Measurements from ENCODE around the gene RSPH4A.
"Not testable (repeated sequence)": the region's sequence is repeated elsewhere in the genome, so short reads cannot be mapped to it uniquely, and the experiment has no call there.

Gene RSPH4A

DNA sequence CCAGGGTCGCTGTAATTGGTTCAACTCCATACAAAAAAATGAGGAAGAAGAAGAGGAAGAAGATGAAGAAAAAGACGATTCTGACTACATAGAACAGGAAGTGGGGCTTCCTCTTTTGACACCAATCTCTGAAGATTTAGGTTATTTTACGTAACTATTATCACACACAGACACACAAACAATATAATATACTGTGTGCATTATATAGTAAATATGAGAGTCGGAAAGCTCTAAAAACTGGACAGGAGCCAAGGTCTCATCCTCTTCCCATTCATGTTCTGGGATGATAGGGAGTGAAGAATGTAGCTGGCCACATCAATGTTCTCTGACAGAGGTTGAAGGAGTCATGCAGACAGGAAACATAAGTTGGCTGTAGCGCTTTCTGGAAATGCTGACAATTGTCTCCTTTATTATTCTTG is 13.3 kb downstream of the RSPH4A start:
- no peak for DNase-seq

- no peak for DNase-seq
Measured at GRCh38 chr6:116631379-116631990, 15.2 kb downstream of the RSPH4A start.

DNA sequence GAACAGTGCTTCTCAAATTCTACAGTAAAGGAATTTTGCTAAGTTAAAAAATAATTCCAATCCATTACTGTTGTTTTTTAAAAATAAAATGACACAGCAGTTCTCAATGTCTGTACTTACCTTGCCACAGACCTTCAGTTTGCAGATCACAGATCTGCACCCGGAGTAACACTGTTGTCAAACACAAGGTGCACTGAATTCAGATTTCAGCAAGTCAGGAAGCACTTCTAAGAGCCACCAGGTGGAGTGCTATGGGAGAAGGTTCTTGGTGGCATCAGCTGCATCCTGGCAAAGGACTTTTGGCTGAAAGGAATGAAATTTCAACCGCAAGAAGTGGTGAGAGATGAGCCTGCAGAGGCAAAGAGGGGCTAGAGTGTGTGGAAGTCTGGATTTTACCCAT is 17.4 kb downstream of the RSPH4A start:
- DNase-seq = no peak

GRCh38 chr6:116648156-116648555 is 31.9 kb downstream of the RSPH4A start:
- no peak for DNase-seq

DNA sequence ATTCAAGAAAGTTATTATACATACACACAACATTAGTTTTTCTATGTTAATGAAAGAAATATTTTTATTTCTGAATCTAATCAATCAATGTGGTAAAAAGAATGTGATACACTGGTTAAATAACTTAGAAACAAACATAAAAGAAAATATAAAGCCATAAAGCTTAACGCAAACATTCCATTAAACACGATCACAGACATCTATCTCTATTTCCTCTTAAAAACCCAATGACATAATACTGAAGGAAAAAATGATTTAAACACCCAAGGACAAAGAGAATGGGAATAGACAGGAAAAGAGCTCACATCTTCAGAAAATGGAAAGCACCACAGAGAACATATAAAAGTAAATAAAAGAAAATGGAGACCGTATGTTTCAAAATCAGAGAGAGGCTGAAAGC is 32.9 kb downstream of the RSPH4A start:
- no peak for DNase-seq

DNA sequence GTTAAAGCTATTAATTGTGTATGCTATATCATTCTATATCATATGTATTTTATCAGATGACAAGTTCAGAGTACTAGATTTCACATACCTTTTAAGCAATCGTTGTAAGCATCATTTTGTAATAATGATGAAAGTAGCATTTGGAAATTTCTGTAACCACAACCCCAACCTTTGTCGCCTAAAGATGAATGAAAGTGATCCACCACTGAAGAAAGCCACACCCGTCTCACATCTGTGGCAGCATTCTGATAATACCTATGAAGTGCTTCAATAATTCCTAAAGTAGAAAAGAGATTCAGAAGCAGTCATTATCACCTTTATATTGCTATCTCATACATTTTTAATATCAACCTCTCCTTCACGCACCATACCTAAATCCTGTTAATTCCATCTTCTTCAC is 35.6 kb downstream of the RSPH4A start:
- no peak for DNase-seq

- DNase-seq = no peak
Measured at GRCh38 chr6:116661594-116661993, 45.3 kb downstream of the RSPH4A start.

DNA sequence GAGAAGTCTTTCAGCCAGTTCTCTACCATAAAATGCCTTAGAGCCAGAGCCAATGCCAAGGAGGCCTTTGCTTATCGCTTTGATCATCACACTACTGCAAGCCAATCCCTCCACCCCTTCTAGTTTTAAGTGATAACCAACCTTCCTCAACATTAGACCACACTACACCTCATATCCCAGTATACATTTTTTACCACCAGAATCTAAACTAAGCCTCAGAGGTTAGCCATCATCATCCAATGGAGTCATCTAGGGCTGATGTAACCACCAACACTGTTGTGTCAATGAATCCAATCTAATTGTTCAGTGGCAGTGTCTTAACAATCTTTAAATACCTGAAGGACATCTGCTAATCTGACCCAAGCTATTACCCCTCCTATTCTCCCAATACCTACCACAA is 45.9 kb downstream of the RSPH4A start:
- no peak for DNase-seq

DNA sequence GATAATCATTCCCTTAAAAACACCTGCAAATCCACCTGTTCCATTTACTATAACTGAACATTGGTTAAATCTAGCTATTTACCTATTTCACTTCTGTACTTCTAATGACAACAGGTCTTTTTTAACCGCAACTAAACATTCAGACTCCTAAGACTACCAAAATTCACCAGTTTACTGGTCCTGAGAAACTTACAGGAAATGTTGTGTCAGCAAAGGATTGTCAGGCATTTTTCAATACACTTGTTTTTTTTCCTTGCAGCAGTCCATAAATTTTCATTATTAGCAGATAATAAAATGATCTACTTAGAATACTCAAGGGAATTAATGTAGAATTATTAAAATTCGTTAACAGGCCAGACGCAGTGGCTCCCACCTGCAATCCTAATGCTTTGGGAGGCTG is 47.0 kb downstream of the RSPH4A start:
- DNase-seq = no peak

- DNase-seq = not testable (repeated sequence)
Measured at GRCh38 chr6:116664169-116664568, 47.9 kb downstream of the RSPH4A start.

DNA sequence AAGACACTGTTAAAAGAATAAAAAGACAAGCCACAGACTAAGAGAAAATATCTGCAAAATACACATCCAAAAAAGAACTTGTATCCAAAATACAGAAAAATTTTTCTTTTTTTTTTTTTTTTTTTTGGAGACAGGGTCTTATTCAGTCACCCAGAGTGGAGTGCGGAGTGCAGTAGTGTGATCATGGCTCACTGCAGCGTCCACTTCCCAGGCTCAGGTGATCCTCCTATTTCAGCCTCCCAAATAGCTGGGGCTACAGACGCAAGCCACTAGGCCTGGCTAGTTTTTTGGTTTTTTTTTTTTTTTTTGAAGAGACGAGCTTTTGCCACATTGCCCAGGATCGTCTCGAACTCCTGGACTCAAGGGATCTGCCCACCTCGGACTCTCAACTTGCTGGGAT is 49.2 kb downstream of the RSPH4A start:
- DNase-seq = no peak

DNA sequence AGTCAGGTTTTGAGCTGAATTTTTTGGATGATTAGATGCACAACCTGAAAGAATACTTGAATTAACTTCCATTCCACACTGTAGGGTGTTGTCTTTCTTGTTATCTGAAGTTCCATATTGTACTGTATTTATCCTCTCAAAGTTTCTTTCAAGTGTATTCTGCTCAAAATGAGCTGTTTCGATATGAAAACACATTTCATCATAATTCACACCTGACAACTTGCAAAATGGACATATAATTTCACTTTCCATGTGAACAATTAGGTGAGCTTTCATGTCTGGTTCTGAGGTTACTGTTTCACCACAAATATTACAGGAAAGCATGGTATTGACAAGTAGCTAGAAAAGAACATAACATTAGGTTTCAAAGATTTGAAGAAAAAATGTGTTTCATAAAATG is 50.6 kb downstream of the RSPH4A start:
- DNase-seq = peak in 1 of 2 donors; percentile 26

DNA sequence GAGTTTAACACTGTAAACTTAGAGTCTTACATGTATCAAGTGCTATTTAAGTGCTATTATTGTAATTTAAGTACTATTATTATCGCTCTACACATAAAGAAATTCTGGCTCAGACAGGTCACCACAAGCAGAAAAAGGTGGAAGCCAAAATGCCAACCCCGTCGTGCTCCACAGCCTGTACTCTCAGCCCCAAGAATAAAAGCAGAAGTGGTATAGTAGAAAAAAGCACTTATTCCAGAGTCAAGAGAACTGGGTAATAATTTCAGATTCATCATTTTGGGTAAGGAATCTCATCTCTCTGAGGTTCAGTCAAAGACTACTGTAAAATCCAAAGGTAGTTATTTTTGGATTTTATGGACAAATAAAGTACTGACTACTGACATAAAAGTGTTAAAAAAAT is 51.3 kb downstream of the RSPH4A start:
- peak in 1 of 2 donors; percentile 18 for DNase-seq

- no peak for DNase-seq
Measured at GRCh38 chr6:116672306-116672705, 56.0 kb downstream of the RSPH4A start.

DNA sequence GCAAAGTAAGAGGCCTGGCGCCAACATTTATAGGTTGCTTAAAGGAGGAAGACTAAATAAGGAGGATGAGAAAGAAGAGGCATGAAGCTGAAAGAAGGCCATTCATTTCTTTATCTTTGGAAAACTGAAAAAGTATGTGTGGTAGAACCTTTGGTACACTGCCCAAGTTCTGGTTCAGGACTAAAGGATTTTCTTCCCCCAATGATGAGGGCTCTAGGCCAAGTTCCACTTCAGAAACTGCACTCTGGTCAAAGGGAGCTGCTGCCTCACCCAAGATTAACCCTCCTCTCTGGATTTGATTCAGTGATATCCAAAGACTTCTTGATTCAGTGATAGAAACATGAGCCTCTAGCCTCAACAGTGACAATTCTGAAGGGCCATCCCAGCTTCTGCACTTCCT is 59.7 kb downstream of the RSPH4A start:
- DNase-seq = no peak

- DNase-seq = peak; percentile 90 to 91
Measured at GRCh38 chr6:116680880-116681672, 64.8 kb downstream of the RSPH4A start, which contains the start of gene KPNA5. Gene KPNA5, plus strand, starts transcription at chr6:116681211. Its CDS starts 124 bp downstream, at chr6:116681335.

DNA sequence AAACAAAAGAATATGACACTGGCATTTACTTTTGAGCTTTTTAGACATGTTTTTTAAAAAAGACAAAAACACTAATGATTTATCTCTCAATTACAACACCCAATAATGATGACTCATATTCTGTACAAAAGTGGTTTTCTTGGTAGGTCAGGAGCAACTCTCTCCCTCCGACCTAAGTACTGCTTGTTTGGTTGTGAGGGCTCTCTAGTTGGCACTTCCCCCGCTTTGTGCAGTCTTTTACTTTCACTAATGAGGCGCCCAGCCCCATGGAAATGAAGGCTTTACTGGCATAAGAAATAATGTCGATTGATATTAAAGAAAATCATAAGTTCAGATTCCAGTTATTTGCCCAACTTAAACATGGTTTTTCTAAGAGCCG is 66.0 kb downstream of the RSPH4A start:
- DNase-seq = peak; percentile 28 to 63

Measured in CD4-positive, alpha-beta T cell treated with Interleukin-4 for 1 hour (primary cell).